Cardiac muscle cell (in vitro differentiated cells and primary cell): Measurements from ENCODE around the gene ZNF177. TPM values are rescaled to one million over a fixed set of nuclear protein-coding genes. Genes with fewer than 3 reads are reported as not detected.

Source experiments
- DNase-seq, 2 donors: peaks; one replicate each; pipeline versions ENCODE4 v3.0.0 to v3.0.0-alpha.2; 2010 to 2017; ENCODE audit warnings: low read depth in 1 of 2, low spot score in 1 of 2
- H3K27ac ChIP-seq: fragments of 200-600 bp; sonication (generic); 2 replicates; pipeline ENCODE4 v1.5.1; 2016
- H3K27me3 ChIP-seq: fragments of 200-600 bp; sonication (generic); 2 replicates; pipeline ENCODE4 v1.6.0; 2016; ENCODE audit warnings: control low read depth
- H3K36me3 ChIP-seq: fragments of 200-600 bp; sonication (generic); 2 replicates; pipeline ENCODE4 v1.5.1; 2016; ENCODE audit warnings: control low read depth
- H3K4me1 ChIP-seq: fragments of 200-600 bp; sonication (generic); 2 replicates; pipeline ENCODE4 v1.8.1; 2017; ENCODE audit warnings: low read depth, mild to moderate bottlenecking, mixed run types
- H3K4me3 ChIP-seq: fragments of 200-600 bp; sonication (generic); 2 replicates; pipeline ENCODE4 v1.5.1; 2016; ENCODE audit warnings: mild to moderate bottlenecking
- H3K9me3 ChIP-seq: fragments of 200-600 bp; sonication (generic); 2 replicates; pipeline ENCODE4 v1.5.1; 2017; ENCODE audit warnings: low read depth, mild to moderate bottlenecking, control low read depth
- CTCF ChIP-seq: IDR thresholded peaks from 2 replicates; pipeline ENCODE4 v1.5.1; 2012; ENCODE audit warnings: low read depth, mild to moderate bottlenecking, low read length
- polyA plus RNA-seq: library from polyadenylated mRNA; unstranded; fragments of >200 nt; fragmentation: Nextera tagmentation; extraction: Ambion mirVana; gene quantifications from 2 replicates; pipeline ENCODE4 v1.2.1, GENCODE V29; 2016
- total RNA-seq: library from RNA; depleted of rRNA; stranded (reverse); fragments of >200 nt; gene quantifications from 2 replicates; pipeline ENCODE4 v1.2.3, GENCODE V29; 2016

ZNF177 gene
- total and polyA plus RNA-seq, 2 experiments from 2014 or later, result 3.7 to 3.9 TPM

- no peak for TF ChIP-seq CTCF
- Histone ChIP-seq H3K9me3 (peaks cover 3% of the 10 kb centered on the region), H3K27me3 (no peaks in the 10 kb centered on the region), H3K4me3 (no peak overlapping the region), H3K4me1 (no peaks in the 10 kb centered on the region), H3K36me3 (no peaks in the 10 kb centered on the region), H3K27ac (no peak overlapping the region)
- DNase-seq, result no peak
Observed at GRCh38 chr19:9348253-9348652, 14.6 kb upstream of the ZNF177 start.

- no peak for DNase-seq
- H3K9me3 ChIP-seq, result no peaks in the 10 kb centered on the region
- no peak overlapping the region for H3K4me3 ChIP-seq
- no peaks in the 10 kb centered on the region for H3K4me1 ChIP-seq
- H3K27ac ChIP-seq, result no peak overlapping the region
- no peaks in the 10 kb centered on the region for H3K36me3 ChIP-seq
- H3K27me3 ChIP-seq, result no peaks in the 10 kb centered on the region
- no peak for TF ChIP-seq CTCF
Observed at GRCh38 chr19:9348671-9349070, 14.1 kb upstream of the ZNF177 start.

GRCh38 chr19:9352505-9352904, 10.3 kb upstream of the ZNF177 start:
- no peak overlapping the region for H3K4me3 ChIP-seq
- no peak overlapping the region for H3K27ac ChIP-seq
- no peaks in the 10 kb centered on the region for H3K9me3 ChIP-seq
- H3K4me1 ChIP-seq, result no peaks in the 10 kb centered on the region
- DNase-seq, result no peak
- no peaks in the 10 kb centered on the region for H3K27me3 ChIP-seq
- H3K36me3 ChIP-seq, result no peaks in the 10 kb centered on the region
- TF ChIP-seq CTCF, result no peak

GRCh38 chr19:9353011-9353410, 9.8 kb upstream of the ZNF177 start:
- Histone ChIP-seq H3K4me3 (no peak overlapping the region), H3K27me3 (no peaks in the 10 kb centered on the region), H3K9me3 (no peaks in the 10 kb centered on the region), H3K4me1 (no peaks in the 10 kb centered on the region), H3K36me3 (no peaks in the 10 kb centered on the region), H3K27ac (no peak overlapping the region)
- DNase-seq, result no peak
- no peak for TF ChIP-seq CTCF

- no peak for TF ChIP-seq CTCF
- Histone ChIP-seq H3K36me3 (no peaks in the 10 kb centered on the region), H3K4me3 (no peak overlapping the region), H3K4me1 (no peaks in the 10 kb centered on the region), H3K9me3 (no peaks in the 10 kb centered on the region), H3K27ac (no peak overlapping the region), H3K27me3 (no peaks in the 10 kb centered on the region)
- DNase-seq, result no peak
Observed at GRCh38 chr19:9354651-9355050, 8.2 kb upstream of the ZNF177 start.
